ENCODE results near the gene RPP14. TPM values are rescaled to one million over a fixed set of nuclear protein-coding genes. Genes with fewer than 3 reads are reported as not detected.

Gene RPP14
- total and polyA plus RNA-seq, 3 donors from 2014 or later = 13.8 to 18.4 (median 17.0) TPM

- no peak for DNase-seq
- Histone ChIP-seq H3K27me3 (no peaks in the 10 kb centered on the region), H3K27ac (no peak overlapping the region), H3K9me3 (no peaks in the 10 kb centered on the region), H3K4me3 (no peak overlapping the region), H3K36me3 (ENCODE audit: low read depth, missing control alignments) (no peaks in the 10 kb centered on the region), H3K4me1 (no peaks in the 10 kb centered on the region)
- TF ChIP-seq POLR2A (IDR thresholded peaks at IDR 0.05) (no peak), CTCF (IDR thresholded peaks at IDR 0.05) (no peak)
- 89 to 90% methylated on average over 7 of the region's 7 CpGs for WGBS, 2 donors
- intact Hi-C loops (cut with DNase I; ENCODE audit: low total_unique reads) = no loop called here
Measured at GRCh38 chr3:58349792-58350626, 44.0 kb downstream of the RPP14 start.

- no peaks in the 10 kb centered on the region for H3K27me3 ChIP-seq
- intact Hi-C loops (cut with DNase I; ENCODE audit: low total_unique reads) = no loop called here
- DNase-seq = no peak
- no peaks in the 10 kb centered on the region for H3K4me1 ChIP-seq
- no peak for TF ChIP-seq POLR2A (IDR thresholded peaks at IDR 0.05)
- TF ChIP-seq CTCF (IDR thresholded peaks at IDR 0.05) = no peak
- no peaks in the 10 kb centered on the region for H3K36me3 ChIP-seq (ENCODE audit: low read depth, missing control alignments)
- no peak overlapping the region for H3K4me3 ChIP-seq
- H3K9me3 ChIP-seq = no peaks in the 10 kb centered on the region
- H3K27ac ChIP-seq = no peak overlapping the region
- 91 to 94% methylated on average over 2 of the region's 2 CpGs for WGBS, 2 donors
Measured at GRCh38 chr3:58350627-58351013, 44.6 kb downstream of the RPP14 start.

GRCh38 chr3:58351920-58352319, 45.9 kb downstream of the RPP14 start:
- 77 to 79% methylated on average over 3 of the region's 3 CpGs for WGBS, 2 donors
- TF ChIP-seq CTCF (IDR thresholded peaks at IDR 0.05) (no peak), POLR2A (IDR thresholded peaks at IDR 0.05) (no peak)
- Histone ChIP-seq H3K27ac (no peak overlapping the region), H3K4me3 (no peak overlapping the region), H3K4me1 (no peaks in the 10 kb centered on the region), H3K9me3 (no peaks in the 10 kb centered on the region), H3K36me3 (ENCODE audit: low read depth, missing control alignments) (no peaks in the 10 kb centered on the region), H3K27me3 (no peaks in the 10 kb centered on the region)
- intact Hi-C loops (cut with DNase I; ENCODE audit: low total_unique reads) = no loop called here
- no peak for DNase-seq

GRCh38 chr3:58352626-58353025, 46.6 kb downstream of the RPP14 start:
- intact Hi-C loops (cut with DNase I; ENCODE audit: low total_unique reads) = no loop called here
- Histone ChIP-seq H3K9me3 (no peaks in the 10 kb centered on the region), H3K36me3 (ENCODE audit: low read depth, missing control alignments) (no peaks in the 10 kb centered on the region), H3K4me3 (no peak overlapping the region), H3K4me1 (no peaks in the 10 kb centered on the region), H3K27me3 (no peaks in the 10 kb centered on the region), H3K27ac (no peak overlapping the region)
- no peak for TF ChIP-seq POLR2A (IDR thresholded peaks at IDR 0.05)
- TF ChIP-seq CTCF (IDR thresholded peaks at IDR 0.05) = no peak
- 83 to 89% methylated on average over 6 of the region's 6 CpGs for WGBS, 2 donors
- DNase-seq = no peak
